GM12874 (cell line): ENCODE measurements around the gene TSHZ1.

Experiments
- TF ChIP-seq, protein P1 (sequence below): IDR thresholded peaks from 2 replicates; pipeline ENCODE4 v1.5.1; 2011; ENCODE audit warnings: low read depth, mild to moderate bottlenecking, control low read depth, low read length, moderate library complexity; ENCODE audit not compliant: insufficient read depth

Gene TSHZ1

DNA sequence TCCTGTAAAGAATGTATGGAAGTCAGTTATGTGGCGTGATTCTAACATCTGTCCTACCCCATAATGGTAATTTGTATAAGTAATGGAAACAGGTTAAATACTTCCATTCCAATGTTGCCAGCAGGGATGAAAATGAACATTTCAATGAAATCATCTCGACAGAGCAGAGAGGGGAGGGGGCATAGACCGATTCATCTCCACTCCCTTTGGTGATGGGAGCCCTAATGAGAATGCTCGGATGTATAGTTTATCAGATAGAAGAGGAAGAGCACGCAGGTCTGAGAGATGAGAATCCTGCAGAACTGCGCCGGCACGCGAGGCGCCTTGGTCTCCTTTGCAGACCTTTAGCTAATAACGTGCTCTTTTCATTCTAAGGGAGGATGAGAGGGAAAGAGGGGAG is 61.4 kb downstream of the TSHZ1 start:
- TF ChIP-seq, protein P1, sequence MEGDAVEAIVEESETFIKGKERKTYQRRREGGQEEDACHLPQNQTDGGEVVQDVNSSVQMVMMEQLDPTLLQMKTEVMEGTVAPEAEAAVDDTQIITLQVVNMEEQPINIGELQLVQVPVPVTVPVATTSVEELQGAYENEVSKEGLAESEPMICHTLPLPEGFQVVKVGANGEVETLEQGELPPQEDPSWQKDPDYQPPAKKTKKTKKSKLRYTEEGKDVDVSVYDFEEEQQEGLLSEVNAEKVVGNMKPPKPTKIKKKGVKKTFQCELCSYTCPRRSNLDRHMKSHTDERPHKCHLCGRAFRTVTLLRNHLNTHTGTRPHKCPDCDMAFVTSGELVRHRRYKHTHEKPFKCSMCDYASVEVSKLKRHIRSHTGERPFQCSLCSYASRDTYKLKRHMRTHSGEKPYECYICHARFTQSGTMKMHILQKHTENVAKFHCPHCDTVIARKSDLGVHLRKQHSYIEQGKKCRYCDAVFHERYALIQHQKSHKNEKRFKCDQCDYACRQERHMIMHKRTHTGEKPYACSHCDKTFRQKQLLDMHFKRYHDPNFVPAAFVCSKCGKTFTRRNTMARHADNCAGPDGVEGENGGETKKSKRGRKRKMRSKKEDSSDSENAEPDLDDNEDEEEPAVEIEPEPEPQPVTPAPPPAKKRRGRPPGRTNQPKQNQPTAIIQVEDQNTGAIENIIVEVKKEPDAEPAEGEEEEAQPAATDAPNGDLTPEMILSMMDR, result no peak

DNA sequence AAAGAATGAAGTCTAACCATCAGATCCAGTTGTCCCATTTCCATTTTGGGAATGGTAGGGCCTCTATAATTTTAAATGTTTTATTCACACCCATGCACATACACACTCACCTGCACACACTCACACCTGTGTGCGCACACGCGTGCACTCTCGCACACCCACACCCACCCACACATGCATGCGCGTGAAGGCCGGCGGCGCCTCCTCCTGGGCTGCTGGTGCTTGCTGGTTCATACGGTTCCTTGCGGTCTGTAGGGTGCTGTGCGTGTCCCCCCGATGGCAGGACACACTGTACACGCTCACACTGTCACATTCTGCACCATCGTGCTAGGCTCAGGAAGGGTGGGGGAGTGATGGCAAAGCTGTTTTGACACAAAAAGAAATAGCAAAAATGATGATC is 63.2 kb downstream of the TSHZ1 start:
- TF ChIP-seq, protein P1, result no peak

DNA sequence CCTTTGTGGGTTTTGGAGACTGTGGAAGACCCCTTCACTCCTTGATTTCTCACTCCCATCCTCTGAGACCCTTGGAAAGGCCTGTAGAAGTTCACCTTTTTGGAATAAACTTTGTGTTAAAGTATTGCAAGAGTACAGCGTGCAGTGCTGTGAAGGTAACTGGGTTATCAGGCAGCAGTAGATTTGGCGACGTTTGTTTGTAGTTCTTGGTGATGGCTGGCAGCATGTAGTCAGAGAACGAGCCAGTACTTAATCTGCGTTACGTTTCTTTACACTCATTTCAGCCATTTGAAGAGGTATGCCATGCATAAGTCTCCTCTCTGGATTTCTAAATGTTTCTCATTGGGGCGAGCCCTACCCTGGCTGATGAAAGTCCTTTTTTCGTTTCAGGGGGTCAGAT is 64.6 kb downstream of the TSHZ1 start:
- TF ChIP-seq, protein P1, result no peak

DNA sequence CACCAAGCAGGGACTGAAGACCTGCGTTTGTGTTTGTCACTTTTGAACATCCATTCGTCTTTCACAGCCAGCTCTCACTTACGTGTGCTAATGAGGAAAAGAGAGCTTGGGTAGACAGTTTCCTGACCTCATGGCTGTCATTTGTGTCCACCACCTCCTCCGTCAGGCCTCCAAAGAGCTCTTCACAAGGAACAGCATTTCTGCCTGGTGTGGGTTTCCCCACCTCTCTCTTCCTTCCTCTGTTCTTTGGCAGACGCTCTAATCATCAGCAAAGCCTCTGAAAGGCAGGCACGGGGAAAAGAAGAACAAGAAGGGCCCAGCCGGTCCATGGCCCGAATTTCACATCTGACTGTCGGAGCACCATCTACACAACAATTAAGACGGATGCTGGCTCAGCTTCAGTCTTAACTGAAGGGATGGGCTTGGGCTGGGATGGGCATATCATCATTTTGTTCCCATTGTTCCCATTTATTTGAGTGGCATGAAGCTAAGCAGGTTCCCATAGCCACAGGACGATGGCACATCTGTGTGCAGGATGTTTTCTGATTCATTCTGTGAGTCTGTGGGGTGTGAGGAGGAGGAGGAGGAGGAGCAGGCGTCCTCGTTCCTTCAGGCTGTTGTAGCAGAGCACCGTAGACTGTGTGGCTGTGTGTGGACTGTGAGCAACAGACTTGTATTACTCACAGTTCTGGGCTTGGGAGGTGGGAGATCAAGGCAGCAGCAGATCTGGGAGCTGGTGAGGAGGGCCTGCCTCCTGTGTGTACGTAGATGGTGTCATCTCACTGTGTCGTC is 66.4 kb downstream of the TSHZ1 start:
- TF ChIP-seq, protein P1, result no peak

DNA sequence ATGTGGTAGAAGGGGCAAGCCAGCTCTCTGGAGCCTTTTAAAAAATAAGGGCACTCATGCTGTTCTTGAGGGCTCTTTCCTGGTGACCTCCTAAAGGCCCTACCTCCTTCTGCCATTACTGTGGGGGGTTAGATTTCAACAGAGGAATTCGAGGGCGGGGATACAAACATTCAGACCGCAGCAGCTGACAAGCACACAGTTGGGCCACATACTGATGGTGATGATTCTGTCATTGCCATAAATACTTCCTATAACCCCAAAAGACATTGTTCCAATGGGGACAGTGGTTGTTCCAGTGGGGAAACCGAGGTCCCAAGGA is 67.0 kb downstream of the TSHZ1 start:
- TF ChIP-seq, protein P1, result no peak

DNA sequence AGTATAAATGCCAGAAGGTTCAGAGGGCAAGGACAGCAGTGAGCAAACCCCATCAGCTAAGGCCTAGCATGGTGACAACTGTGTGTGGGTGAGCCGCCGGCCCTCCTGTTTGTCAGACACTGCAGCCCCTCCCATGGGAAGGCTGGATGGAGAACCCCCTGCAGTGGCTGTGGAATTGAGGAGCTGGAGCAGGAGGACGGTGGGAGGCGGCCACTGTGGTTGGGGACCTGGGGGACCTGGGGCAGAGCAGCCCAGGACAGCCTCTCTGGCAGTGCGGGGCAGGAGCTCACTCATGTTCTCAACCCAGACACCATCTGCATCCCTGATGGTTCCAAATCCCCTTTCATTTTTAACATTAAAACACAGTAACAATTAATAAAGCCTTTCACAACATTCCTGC is 68.8 kb downstream of the TSHZ1 start:
- TF ChIP-seq, protein P1, result no peak

DNA sequence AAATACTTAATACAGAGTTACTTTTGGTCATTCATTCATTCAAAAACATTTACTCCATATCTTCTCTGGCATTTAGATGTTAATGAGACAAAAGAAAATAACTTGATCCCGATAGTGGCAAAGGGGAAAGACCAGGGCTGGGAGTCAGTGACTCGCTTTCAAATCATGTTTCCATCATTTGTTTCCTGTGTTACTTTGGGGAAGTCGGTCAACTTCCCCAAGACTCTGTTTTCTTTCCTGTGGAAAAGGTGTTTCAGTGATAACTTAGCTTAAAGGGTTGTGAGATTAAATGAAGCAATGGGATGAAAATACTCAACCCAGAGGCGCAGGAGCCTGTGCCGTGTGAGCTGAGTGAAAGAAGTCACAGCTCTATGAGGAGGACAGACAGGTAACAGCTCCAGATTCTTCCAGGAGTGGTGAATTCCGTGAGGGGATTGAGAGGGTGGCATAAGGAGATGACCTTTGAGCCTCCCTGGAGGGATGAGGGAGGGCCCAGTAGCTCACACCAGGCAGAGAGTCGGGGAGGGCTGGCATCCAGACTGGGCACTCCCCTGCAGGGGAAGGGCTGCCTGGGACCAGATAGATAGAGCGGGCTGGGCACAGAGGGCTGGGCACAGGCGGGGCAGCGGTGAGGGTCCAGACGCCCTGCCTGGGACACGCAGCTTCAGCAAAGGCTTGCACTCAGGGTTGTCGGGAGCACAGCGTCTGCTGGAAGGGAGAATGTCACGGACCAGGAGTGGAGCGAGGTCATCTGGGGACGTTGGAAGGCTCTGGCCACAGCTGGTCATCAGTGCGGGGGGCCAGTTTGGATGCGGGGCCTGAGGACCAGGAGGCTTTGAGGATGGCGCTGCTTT is 70.1 kb downstream of the TSHZ1 start:
- TF ChIP-seq, protein P1, result no peak
